NCI-H2227 treated with DMSO at 0.1 percent for 48 hours (cell line): Measurements from ENCODE around the gene DYNC1LI1.

Experiments used
- DNase-seq: peaks from one replicate; lab custom pipeline; 2025; lab: John Stamatoyannopoulos, UW

Gene DYNC1LI1

GRCh38 chr3:32492684-32493436 lies 77.8 kb downstream of the DYNC1LI1 start:
- DNase-seq: no peak

GRCh38 chr3:32488474-32489008 lies 82.1 kb downstream of the DYNC1LI1 start:
- no peak for DNase-seq

GRCh38 chr3:32487781-32488473 lies 82.7 kb downstream of the DYNC1LI1 start:
- DNase-seq: no peak

- no peak for DNase-seq
These were observed 86.2 kb downstream of the DYNC1LI1 start for GRCh38 chr3:32484436-32484835.

GRCh38 chr3:32483772-32484171 lies 86.9 kb downstream of the DYNC1LI1 start:
- DNase-seq: no peak

- DNase-seq: no peak
These were observed 88.0 kb downstream of the DYNC1LI1 start for GRCh38 chr3:32482693-32483092.

GRCh38 chr3:32481791-32482631 lies 88.6 kb downstream of the DYNC1LI1 start:
- no peak for DNase-seq

GRCh38 chr3:32480604-32481003 lies 90.1 kb downstream of the DYNC1LI1 start:
- DNase-seq: no peak
